Vagina (tissue), 2 donors: ENCODE results near the gene MEGF10.

Experiments
- POLR2AphosphoS5 ChIP-seq, 2 donors: sonication (generic); formaldehyde crosslinking; IDR thresholded peaks; one replicate each; pipeline ENCODE4 v1.9.0; 2017; ENCODE audit warnings: antibody characterized with exemption in 2 of 2, mild to moderate bottlenecking in 2 of 2, low read depth in 1 of 2; ENCODE audit not compliant: insufficient read depth in 1 of 2
- TF ChIP-seq, protein P1 (sequence below), 3 experiments: fragments of 450-650 bp in 2 of 3; fragments of 200-600 bp in 1 of 3; sonication (generic) in 1 of 3; IDR thresholded peaks; one replicate each; pipeline ENCODE4 v1.5.1; 2017 to 2019; ENCODE audit warnings: antibody characterized with exemption in 3 of 3, mild to moderate bottlenecking in 2 of 3, moderate library complexity in 2 of 3

- TF ChIP-seq, protein P1, sequence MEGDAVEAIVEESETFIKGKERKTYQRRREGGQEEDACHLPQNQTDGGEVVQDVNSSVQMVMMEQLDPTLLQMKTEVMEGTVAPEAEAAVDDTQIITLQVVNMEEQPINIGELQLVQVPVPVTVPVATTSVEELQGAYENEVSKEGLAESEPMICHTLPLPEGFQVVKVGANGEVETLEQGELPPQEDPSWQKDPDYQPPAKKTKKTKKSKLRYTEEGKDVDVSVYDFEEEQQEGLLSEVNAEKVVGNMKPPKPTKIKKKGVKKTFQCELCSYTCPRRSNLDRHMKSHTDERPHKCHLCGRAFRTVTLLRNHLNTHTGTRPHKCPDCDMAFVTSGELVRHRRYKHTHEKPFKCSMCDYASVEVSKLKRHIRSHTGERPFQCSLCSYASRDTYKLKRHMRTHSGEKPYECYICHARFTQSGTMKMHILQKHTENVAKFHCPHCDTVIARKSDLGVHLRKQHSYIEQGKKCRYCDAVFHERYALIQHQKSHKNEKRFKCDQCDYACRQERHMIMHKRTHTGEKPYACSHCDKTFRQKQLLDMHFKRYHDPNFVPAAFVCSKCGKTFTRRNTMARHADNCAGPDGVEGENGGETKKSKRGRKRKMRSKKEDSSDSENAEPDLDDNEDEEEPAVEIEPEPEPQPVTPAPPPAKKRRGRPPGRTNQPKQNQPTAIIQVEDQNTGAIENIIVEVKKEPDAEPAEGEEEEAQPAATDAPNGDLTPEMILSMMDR (IDR thresholded peaks at IDR 0.05) = no peak
- no peak for TF ChIP-seq POLR2AphosphoS5 (IDR thresholded peaks at IDR 0.05; ENCODE audit: insufficient read depth in 1 of 2, low read depth in 1 of 2)
These were observed 180.6 kb downstream of the MEGF10 start for GRCh38 chr5:127471211-127471610.
